Erythroblast (primary cell): Measurements from ENCODE around the gene TBX15.

Source experiments
- GATA1 ChIP-seq: IDR thresholded peaks from 2 replicates; pipeline ENCODE4 v1.6.1; 2011; ENCODE audit warnings: low read depth, mild to moderate bottlenecking, control low read depth, low read length, moderate library complexity
- POLR2A ChIP-seq: IDR thresholded peaks from 2 replicates; pipeline ENCODE4 v1.6.1; 2011; ENCODE audit warnings: mild to moderate bottlenecking, low read length

- no peak for TF ChIP-seq POLR2A
- TF ChIP-seq GATA1 = no peak
Observed at GRCh38 chr1:118868387-118868786, 119.8 kb downstream of the TBX15 start.
